Stomach (tissue), 4 donors: Measurements from ENCODE around the gene MCF2L2.

ENCODE experiments used
- CTCF ChIP-seq, 7 experiments: fragments of 450-650 bp in 4 of 7; fragments of 200-600 bp in 3 of 7; sonication (generic) in 3 of 7; IDR thresholded peaks; one replicate each; pipeline ENCODE4 v1.5.1; 2016 to 2019; ENCODE audit warnings: antibody characterized with exemption in 7 of 7, control low read depth in 2 of 7, mild to moderate bottlenecking in 1 of 7
- POLR2A ChIP-seq, 4 donors: fragments of 450-650 bp; IDR thresholded peaks; one replicate each; pipeline ENCODE4 v1.6.1; 2016; ENCODE audit warnings: antibody characterized with exemption in 4 of 4, control low read depth in 2 of 4, mild to moderate bottlenecking in 1 of 4, moderate library complexity in 1 of 4

GRCh38 chr3:183260167-183260904 lies 168.1 kb downstream of the MCF2L2 start:
- no peak for TF ChIP-seq CTCF (IDR thresholded peaks at IDR 0.05)
- TF ChIP-seq POLR2A (IDR thresholded peaks at IDR 0.05): no peak
